ENCODE measurements around the gene BICC1.

The BICC1 gene

GRCh38 chr10:58512491-58513187 is at the start of gene BICC1:
BICC1 (plus strand) TSS chr10:58512872; CDS start chr10:58513144, 272 bp downstream.
- no peak for DNase-seq

GRCh38 chr10:58464956-58465355 is 47.7 kb upstream of the BICC1 start:
- DNase-seq = no peak

GRCh38 chr10:58465629-58466028 is 47.0 kb upstream of the BICC1 start:
- no peak for DNase-seq

- no peak for DNase-seq
Measured at GRCh38 chr10:58467931-58468635, 44.6 kb upstream of the BICC1 start.

- no peak for DNase-seq
Measured at GRCh38 chr10:58473976-58474375, 38.7 kb upstream of the BICC1 start.

GRCh38 chr10:58475322-58476277 is 37.1 kb upstream of the BICC1 start:
- DNase-seq = no peak

GRCh38 chr10:58477122-58477521 is 35.5 kb upstream of the BICC1 start:
- DNase-seq = no peak

- no peak for DNase-seq
Measured at GRCh38 chr10:58477902-58478301, 34.8 kb upstream of the BICC1 start.

GRCh38 chr10:58479045-58479444 is 33.6 kb upstream of the BICC1 start:
- no peak for DNase-seq

GRCh38 chr10:58480321-58480720 is 32.4 kb upstream of the BICC1 start:
- DNase-seq = no peak

- DNase-seq = no peak
Measured at GRCh38 chr10:58481569-58482109, 31.0 kb upstream of the BICC1 start.

GRCh38 chr10:58486821-58487220 is 25.9 kb upstream of the BICC1 start:
- no peak for DNase-seq

- no peak for DNase-seq
Measured at GRCh38 chr10:58488921-58489320, 23.8 kb upstream of the BICC1 start.

- DNase-seq = no peak
Measured at GRCh38 chr10:58502956-58503355, 9.7 kb upstream of the BICC1 start.

GRCh38 chr10:58508316-58508715 is 4.4 kb upstream of the BICC1 start:
- no peak for DNase-seq

- no peak for DNase-seq
Measured at GRCh38 chr10:58511765-58512490, 744 bp upstream of the BICC1 start.

GRCh38 chr10:58513188-58514110 is 777 bp downstream of the BICC1 start:
- DNase-seq = no peak

- DNase-seq = no peak
Measured at GRCh38 chr10:58514111-58514770, 1.6 kb downstream of the BICC1 start.

- DNase-seq = no peak
Measured at GRCh38 chr10:58515291-58515941, 2.7 kb downstream of the BICC1 start.

- no peak for DNase-seq
Measured at GRCh38 chr10:58516119-58516518, 3.4 kb downstream of the BICC1 start.
